Hematopoietic multipotent progenitor cell (in vitro differentiated cells): ENCODE results near the gene GFM1. TPM values are rescaled to one million over a fixed set of nuclear protein-coding genes. Genes with fewer than 3 reads are reported as not detected.
A peak's percentile ranks its signal among the peaks of the same experiment; 100 is the strongest.
"Not testable (repeated sequence)": the region's sequence is repeated elsewhere in the genome, so short reads cannot be mapped to it uniquely, and the experiment has no call there.

Experiments
- DNase-seq, 3 donors: peaks; one replicate each; pipeline ENCODE4 v3.0.0-alpha.2; 2011 to 2015; ENCODE audit warnings: low read depth in 2 of 3, low spot score in 2 of 3
- total RNA-seq: library from RNA; depleted of rRNA; stranded (reverse); fragments of >200 nt; gene quantifications from one replicate; pipeline ENCODE4 v1.2.3, GENCODE V29; 2012

The GFM1 gene
- total RNA-seq, 1 donor: 19.7 TPM

DNA sequence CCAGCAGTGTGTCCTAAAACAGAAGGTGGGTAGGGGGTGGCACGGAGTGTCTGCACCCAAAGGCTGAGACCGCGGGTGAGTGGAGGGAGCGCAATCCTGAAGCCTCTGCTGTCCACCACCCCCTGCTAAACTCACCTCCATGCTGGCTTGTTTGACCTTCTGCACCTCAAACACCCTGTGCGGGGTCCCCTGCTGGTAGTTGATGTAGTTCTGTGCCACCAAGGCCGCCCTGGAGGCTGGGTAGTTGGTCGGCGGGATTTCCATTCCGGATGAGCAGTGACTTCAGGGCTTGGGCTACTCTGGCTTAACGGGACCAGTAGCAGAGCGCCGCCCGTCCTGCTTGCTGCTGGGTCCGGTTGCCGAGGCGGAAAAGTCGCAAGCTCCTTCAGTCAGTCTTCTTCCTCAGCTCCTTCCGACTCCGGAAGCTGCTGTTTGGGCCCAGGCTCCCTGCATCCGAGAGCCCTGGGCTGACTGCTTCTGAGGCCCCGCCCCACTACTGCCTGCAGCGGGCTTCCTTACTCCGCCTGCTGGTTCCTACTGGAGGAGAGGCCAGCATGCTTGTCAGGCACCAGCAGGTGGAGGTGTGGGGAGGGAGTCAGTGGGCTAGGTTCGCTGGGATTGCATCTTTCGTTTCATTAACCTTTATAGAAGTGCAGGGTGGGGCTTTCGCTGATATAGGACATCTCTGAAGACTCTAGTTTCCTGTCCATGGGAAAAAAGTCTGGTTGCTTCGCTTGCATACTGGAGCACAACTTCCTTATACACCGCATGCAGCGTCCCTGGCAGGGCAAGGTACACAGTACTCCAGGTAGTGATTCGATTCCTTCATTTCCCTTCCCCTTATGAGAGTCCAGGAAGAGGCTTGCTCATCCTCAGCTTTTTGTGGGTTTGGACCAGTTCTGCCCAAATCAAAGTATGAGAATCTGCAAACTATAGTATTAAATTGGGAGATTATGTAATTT is 28.2 kb downstream of the GFM1 start, which contains the start of gene LXN:
Gene LXN, minus strand, starts transcription at position 434 of the 962 bp plus-strand sequence. Its CDS starts 170 bp downstream, at position 264.
- DNase-seq: peak; percentile 61 to 87 (median 84)

DNA sequence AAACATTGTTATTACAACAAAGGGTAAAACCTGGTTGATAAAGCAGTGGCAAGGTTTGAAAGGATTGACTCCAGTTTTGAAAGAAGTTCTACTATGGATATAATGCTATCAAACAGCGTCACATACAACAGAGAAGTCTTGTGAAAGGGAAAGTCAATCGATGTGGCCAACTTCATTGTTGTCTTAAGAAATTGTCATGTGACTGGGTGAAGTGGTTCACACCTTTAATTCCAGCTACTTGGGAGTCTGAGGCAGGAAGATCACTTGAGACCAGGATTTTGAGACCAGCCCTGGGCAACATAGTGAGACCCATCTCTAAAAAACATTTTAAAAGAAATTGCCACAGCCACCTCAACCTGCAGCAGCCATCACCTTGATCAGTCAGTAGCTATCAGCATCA is 34.4 kb downstream of the GFM1 start:
- no peak for DNase-seq

DNA sequence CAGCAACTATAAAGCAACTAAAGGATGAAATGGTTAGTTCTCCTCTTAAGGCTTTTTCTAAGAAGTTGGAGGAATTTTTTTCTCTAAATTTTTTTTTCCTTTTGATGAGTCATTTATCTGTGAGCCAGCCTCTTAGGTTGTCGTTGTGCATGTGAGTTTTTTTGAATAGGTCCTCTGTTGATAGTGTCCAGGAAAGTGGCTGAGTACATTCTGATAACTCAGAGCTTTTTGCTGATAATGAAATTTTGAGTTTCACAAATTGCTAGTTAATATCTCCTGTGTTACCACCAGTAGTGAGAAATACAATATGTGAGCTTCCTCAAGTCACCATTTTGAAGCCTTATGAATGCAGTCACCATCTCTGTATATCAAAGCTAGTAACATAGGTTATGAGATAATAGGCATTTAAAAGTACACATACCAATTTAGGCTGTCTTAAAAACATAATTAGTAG is 35.2 kb downstream of the GFM1 start:
- peak in 1 of 3 donors; percentile 16 for DNase-seq

DNA sequence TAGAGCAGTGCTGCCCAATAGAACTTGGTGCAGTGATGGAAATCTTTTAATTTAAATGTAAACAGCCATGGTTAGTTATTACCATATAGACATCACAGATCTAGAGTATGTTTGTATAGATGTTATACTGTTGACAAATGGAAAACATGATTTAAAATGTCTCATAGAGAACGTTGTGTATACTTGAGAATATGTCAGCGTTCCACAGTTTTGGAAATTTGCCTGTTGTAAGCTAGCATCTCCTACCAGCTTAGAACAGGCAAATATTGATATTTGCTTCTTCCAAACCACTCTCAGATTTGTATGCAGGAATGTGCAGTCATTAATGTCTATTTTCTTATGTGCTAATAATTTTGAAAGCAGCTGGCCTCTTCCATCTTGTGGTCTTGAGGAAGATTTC is 36.5 kb downstream of the GFM1 start:
- no peak for DNase-seq

DNA sequence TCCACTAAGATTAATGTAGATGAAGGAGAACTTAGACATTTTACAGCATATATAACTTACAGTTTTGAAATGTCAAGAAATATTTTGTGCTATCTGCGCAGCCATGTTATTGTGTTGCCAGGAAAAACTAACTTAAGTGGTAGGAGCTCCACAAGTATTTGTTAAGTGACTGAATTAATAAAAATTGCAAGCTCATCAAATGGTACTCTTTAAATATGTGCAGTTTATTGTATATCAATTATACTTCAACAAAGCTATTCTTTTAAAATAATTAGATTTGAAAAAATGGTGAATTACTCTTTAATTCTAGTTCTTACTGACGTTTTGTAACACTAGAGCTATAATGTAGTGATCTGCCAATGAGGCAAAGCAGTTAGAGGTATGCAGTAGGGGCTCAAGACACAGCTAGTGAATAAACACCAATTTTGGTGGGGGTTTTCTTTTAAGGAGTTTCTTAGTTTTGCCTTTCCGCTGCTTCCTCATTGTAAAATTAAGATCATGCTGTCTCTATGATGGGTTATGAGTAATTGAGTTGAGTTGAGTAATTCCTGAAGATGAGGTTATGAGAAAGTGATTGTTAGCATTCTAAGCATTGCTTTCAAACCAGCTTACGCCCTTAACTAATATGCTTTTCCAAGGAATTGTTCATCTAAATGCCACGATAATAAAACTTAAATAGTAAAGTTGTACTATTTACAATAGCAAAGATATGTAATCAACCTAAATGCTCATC is 39.1 kb downstream of the GFM1 start:
- DNase-seq: no peak

DNA sequence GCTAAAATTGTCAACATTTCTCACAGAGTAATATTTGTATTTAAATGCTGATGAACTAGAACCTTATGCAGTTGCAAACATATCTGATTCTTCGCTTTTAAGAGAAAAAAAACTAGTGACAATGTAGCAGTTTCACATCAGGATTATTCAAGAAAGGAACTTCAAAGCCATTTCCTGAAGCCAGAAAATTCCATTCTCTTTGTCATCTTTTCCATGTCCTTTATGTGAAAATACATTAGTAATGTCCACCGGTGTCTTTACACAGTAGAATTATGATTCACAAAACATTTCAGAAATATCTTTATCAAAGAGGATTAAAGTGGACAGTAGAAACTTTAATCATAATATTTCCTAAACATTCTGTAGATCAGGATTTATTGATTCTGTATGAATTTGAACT is 40.8 kb downstream of the GFM1 start:
- DNase-seq: no peak

DNA sequence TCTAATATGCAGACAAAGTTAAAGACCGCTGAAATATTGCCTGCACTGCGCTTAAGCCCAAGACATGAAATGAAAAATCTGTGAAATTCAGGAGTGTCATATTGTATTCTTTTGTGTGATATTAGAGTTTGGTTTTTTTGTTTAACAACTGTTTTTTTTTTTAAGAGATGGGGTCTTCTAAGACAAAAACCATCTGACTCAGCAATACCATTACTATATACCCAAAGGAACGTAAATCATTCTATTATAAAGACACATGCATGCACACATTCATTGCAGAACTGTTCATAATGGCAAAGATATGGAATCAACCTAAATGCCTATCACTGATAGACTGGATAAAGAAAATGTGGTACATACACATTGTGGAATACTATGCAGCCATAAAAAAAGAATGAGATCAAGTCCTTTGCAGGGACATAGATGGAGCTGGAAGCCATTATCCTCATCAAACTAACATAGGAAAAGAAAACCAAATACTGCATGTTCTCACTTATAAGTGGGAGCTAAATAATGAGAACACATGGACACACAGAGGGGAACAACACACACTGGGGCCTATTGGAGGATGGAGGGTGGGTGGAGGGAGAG is 49.6 kb downstream of the GFM1 start:
- not testable (repeated sequence) for DNase-seq

DNA sequence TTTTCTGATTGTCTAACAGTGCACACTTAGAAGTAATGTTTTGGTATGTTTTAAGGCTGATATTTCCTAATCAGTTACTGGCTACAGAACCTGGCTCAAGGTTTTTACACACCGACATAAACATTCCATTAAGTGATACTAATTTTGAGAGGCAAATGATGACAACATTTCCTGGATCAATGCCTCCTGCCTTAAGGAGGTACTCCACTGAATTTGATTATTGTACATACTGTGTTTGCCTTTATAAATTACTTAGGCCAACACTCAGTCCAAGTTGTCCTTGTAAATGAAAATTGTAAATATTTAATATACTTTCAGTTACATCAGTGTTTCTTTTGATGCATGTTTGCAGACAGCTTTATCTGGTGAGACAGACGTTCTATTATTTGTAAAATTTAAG is 52.3 kb downstream of the GFM1 start:
- no peak for DNase-seq

DNA sequence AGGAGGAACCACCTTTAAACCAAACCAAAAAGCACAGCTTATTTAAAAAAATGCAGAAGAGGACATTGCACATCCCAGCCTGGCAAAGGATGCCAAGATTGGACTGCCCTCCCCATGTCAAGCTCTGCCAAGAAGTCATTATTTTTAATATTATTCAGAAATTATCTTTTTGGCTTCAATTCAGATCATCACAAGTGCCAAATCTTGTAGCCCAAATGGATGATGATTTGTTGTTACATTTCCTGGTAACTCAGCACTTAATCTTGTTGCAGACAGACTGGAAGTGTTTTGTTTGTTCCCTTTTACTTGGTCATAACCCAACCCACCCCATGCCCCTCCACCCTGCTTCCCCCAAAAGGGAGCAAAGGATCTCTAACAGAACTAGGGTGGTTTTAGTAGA is 56.2 kb downstream of the GFM1 start:
- DNase-seq: peak in 1 of 3 donors; percentile 46

DNA sequence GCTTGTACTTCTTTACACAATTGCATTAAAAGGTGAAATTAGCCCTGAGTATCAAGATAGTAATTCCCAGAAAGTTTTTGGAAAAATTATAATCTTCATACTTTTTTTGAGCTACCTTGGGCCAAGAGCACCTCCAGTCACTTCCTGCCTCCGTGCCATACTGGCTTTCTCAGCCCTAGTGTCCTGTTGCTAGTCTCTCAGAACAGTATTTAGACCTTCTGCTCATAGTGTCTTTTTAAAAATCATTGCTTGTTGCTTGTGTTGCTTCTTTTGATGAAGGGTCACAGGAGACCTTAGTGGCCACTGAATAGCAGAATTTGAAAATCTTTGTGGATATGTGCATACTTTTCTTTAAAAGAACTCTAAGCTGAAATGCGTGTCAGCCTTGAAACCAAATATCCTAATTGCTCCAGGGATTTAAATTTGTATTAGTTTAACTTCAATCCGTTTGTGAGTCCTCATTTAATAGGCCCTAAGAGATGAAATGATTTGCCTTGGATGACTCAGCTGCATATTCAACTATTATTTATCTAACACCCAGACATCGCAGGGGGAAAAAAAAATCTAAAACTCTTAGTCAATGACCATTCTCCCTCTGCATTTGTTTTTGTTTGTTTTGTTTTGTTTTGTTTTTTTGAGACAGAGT is 57.2 kb downstream of the GFM1 start:
- no peak for DNase-seq

DNA sequence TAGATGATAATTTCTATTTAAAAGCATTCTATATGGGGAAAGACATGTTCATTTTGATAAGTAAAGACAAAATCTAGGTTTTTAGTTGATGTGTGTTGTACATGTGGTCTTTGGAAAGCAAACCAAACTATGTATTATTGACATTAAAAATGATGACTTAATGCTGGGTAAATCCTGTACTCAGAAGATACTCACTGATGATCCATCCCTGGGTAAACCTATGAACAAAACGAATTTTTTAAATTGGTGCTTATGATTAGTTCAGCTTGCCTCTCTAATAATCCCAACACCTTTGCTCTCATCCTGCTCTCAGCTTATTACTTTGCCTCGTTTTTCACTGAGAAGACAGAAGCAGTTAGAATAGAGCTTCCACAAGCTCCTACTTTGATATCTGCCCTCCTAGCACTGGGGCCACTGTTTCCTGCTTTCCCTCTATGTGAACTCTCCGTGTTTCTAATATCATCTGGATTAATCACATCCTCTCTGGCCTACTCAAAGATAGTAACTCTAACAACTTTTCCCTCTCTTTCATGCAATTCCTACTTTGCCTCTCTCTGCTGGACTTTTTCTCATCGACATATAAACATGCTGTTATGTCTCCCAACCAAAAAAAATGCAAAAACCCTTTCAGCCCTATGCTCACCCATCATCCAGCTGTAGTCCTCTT is 58.6 kb downstream of the GFM1 start:
- DNase-seq: no peak

DNA sequence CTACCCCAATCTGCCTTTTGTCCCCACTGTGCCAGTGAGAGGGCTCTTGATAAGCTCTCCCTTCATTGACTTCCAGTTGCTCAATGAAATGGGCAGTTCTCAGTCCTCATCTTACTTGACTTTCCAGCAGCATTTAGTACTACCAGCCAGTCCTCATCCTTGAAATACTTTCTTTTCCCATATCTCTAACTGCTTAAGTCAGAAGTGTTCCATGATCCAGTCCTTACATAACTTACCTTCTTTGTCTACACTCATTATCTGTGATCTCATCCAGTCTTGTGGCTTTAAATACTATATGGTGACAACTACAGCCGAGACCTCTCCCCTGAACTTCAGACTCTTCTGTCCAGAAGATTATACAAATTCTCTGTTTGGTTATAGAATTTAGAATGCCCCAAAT is 59.2 kb downstream of the GFM1 start:
- no peak for DNase-seq

DNA sequence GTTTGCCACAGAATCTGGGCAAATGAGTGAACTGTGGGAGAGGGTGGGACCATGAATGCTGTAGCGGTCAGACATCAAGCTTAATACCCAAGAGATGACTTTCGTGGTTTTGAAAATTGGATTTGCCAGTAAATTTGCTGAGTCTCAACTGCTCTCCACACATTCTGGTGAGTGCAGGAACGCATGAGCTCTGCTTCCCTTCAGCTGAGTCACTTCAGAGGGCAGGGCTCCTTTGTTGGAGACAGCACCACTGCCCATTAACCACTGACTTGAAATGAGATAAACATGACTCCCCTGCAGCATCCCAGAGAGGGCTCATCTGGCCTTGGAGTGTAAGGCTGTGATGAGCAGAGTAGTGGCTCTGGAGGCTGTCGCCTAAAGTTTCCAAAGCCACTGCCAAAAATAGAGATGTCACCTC is 65.3 kb downstream of the GFM1 start:
- peak in 1 of 3 donors; percentile 60 for DNase-seq

DNA sequence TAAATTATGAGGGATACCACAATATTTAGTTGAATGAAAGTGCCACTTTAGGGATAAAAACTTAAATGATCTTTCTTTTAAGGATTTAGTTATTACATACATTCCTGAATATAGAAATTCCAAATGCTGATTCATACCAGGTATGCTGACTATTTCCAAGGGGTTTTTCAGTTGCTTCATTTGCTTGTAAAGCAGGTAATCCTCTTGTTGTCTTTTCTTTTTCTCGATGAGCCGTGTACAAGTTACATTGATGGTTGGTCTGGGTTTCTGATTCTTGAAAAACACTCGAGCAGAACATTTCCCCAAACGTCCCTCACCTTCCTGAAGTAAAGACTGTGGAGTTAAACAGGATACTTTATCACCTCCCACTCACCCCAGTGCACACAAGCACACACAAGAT is 66.3 kb downstream of the GFM1 start:
- DNase-seq: no peak

DNA sequence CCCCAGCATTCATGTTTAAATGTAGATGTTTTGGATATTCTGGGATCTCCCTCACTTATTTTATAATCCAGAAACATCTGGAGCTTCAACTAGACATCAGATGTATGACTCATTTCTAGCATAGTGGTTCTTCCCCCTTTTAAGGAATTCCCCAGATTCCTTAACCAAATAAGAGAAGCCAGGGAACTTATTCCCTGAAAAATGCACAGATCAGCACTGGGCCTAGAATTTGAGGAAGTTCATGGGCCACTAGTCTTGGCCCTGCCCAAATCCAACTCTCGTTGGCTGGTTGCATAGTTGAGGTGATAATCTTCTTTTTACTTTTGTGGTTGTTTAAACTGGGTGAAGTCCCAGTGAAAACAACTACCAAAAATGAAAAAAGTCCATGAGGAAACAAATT is 67.6 kb downstream of the GFM1 start:
- no peak for DNase-seq

DNA sequence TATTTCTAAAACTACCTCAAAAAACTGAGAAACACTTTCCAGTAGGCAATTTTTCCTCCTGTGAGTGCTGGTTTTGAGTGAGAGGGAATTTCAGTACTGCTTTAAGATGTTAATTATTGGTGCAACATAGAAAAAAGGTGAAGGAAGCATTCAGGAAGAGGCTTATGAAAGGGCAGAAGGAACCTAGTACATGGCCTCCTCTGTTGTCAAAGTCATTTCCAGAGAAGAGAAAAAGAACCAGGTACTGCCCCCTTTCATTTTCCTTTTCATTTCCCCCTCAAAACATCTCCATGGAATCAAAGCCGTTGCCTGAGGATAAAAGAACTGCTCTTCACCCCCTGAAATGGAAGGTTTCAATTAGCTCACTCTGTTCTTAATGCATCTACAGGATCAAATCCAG is 68.1 kb downstream of the GFM1 start:
- DNase-seq: no peak

DNA sequence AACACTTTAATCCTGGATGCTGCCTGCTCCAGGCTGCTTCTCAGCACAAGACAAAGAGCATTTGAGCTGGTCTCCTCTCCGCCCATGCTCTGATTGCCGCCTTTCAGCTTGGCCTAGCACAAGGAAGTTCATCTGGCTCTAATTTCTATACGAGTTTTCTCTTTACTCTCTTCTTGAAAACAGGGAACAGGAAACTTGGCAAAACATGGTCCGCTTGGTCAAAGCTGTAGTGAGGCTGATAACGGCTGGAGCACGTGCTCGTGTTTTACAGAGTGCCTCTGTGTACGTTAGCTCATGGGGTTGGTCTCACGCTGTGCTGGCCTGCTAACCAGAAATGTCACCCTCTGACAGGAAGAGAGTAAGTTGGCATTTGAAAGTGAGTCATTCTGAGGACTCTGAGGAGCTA is 68.8 kb downstream of the GFM1 start:
- peak in 2 of 3 donors; percentile 43 to 81 for DNase-seq

DNA sequence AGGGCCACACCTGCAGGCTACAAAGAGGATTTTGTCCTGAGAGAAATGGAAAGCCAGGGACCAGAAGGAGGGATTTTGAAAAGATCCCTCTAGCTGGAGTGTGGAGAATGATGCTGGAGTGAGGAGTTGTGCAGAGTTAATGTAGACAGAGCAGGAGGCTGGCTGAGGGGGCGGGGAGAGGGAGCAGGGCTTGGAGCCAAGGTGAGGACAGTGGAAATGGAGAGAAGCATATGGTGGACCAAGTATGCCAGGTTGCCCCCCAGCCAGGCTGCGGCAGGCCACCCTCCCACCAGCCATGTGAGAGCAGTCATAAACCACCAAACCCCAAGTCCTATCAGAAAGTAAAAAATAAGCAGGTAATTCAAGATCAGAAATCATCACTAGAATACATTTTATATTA is 73.2 kb downstream of the GFM1 start:
- DNase-seq: no peak

DNA sequence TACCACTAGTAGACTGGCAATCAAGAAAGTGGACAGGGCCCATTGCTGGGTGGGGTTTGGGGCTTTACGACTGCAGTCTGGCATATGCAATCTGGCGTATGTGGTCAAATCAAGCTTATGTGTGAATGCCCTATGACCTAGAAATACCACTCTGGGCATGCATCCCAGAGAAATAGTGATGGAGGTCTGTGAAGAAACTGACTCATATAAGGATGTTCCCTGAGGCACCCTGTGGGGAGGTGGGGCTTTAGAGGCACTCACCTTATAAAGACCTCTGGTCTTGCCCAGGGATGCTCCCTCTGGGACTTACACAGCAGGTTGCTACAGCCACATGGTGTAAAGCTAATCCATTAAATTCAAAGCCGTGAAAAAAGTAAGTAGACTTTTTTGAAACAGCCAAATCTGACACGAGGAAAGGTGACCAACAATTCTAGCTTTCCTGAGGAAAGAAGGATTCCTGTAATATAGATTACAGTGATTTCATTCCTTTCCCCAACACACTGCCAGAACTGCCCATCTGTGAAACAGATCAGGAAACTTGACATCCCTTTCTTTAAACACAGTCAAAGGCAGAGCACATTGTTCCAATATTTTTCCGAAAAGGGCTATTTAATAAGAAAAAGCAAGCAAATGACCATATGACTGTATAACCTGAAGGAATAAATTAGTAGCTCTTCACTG is 74.3 kb downstream of the GFM1 start:
- no peak for DNase-seq

DNA sequence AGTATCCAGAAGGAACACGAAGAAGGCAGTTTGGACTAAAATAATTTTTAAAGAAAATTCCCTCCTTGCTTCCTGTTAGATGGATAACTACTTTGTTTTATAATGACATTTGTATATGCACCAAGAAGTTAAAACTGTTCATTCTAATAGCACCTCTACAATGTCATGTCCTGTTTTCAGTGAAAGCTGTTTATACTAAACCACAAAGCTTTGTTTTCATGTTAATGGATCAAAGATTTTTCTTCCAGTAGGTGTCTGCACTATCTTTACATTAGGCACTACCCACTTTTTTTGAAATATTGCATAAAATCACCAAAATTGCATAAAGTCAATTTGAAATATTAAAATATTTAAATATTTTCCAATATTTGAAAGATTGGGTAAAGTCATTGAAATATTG is 77.8 kb downstream of the GFM1 start:
- no peak for DNase-seq
